H54 (cell line): ENCODE measurements around the gene SNHG17.
"Not testable (repeated sequence)": the region's sequence is repeated elsewhere in the genome, so short reads cannot be mapped to it uniquely, and the experiment has no call there.

Experiments used
- DNase-seq: peaks from one replicate; pipeline ENCODE4 v3.0.0; 2011; ENCODE audit warnings: low spot score, mixed read lengths; ENCODE audit not compliant: insufficient read length
- FAIRE-seq: peaks from 3 replicates; lab custom pipeline; 2011; peaks lifted over from hg19 to GRCh38; lab: Jason Lieb, UNC
- POLR2A ChIP-seq: IDR thresholded peaks from 2 replicates; pipeline ENCODE4 v1.6.1; 2011; ENCODE audit warnings: low read depth, mild to moderate bottlenecking, low read length

The SNHG17 gene

GRCh38 chr20:38434301-38434741 is 807 bp downstream of the SNHG17 start:
- DNase-seq: no peak
- TF ChIP-seq POLR2A: no peak
- no peak for FAIRE-seq

DNA sequence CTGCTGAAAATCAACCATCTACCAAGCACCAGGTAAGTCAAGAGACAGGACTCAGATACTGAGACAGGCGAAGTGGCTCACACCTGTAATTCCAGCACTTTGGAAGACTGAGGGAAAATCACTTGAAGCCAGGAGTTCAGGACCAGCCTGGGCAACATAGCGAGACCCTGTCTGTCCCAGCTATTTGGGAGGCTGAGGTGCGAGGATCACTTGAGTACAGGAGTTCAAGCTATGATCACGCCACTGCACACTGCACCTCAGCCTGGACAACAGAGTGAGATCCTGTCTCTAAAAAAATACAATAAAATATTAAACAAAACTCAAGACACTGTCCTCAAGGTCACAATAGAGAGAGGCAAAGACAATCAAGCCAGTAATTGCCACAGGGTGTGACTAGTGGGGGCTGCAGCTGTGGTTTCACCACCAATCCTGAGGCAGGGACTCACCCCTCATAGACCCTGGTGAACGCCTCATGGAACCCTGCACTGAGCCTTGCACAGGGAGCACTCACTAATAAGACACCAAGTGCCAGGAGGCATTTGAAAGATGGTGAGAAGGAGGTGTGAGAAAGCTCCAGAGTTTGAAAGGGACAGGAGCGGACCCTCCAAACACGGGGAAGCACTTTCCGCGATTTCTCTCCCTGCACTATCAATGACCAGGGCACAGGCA is 1.7 kb downstream of the SNHG17 start:
- FAIRE-seq (no peak), DNase-seq (no peak)
- TF ChIP-seq POLR2A: no peak

- FAIRE-seq, DNase-seq: not testable (repeated sequence)
These were observed 2.3 kb downstream of the SNHG17 start for GRCh38 chr20:38432870-38433269.

DNA sequence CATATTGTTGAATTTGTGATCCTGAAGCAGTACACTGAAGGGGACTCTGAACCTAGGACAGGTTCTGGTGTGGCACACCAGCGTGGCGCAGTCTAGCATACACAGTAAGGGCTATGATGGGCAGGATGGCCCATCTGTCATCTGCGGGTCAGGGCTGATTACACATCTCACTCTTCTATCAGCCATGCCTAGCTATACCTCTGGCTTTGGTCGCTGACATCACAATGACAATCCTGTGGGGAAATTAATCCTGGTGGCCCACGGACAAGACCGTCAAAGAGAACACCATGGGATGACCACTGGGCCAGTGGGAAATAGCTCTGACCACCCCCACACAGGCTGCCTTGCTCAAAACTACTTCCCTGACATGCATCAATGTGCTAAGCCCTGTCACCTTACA is 2.8 kb downstream of the SNHG17 start:
- no peak for FAIRE-seq
- no peak for DNase-seq
- no peak for TF ChIP-seq POLR2A

- DNase-seq (no peak), FAIRE-seq (no peak)
- no peak for TF ChIP-seq POLR2A
These were observed 4.3 kb downstream of the SNHG17 start for GRCh38 chr20:38430679-38431325.

- DNase-seq (no peak), FAIRE-seq (no peak)
- TF ChIP-seq POLR2A: no peak
These were observed 5.8 kb downstream of the SNHG17 start for GRCh38 chr20:38429301-38429700.

- no peak for TF ChIP-seq POLR2A
- no peak for DNase-seq
- no peak for FAIRE-seq
These were observed 6.3 kb downstream of the SNHG17 start for GRCh38 chr20:38428800-38429199.

GRCh38 chr20:38427655-38428023 is 7.5 kb downstream of the SNHG17 start:
- DNase-seq (no peak), FAIRE-seq (no peak)
- TF ChIP-seq POLR2A: no peak

DNA sequence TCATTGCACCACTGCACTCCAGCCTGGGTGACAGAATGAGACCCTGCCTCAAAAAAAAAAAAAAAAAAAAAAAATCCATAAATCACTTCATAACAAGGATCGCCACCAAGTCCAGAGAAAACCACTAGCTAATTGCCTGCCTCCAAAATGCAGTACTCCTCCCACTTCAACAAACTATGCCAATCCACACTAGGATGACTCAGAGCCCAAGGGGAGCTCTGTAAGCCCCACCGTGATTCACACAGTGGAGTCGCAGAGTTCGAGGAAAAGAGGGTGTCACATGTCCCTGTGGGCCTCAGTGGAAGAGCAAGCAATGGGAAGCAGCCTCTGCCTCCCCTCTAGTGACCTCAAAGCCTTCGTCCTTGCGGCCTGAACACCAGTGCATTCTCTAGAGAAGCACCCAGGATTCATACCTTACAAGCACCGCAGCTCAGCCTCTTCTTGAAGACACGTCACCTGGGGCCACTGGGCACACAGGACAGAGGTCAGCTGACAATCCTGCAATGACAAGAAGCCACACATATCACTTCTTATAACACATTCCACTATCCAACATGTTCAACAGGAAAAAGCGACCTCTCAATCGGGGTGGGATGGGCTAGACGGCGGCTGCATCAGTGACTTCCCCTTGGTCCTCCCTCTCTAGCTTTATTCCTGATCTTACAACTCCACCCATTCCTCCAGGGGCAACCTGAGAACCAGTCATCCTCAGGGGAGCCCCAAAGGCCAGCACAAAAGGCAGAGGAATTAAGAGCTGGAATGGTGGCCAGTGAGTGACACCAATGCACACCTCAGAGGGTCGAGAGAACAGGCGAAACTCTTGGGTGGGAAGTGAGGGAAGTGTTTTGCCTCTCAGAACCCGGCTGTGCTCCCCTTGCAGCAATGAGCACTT is 8.9 kb downstream of the SNHG17 start:
- peak; percentile 84 for DNase-seq

DNA sequence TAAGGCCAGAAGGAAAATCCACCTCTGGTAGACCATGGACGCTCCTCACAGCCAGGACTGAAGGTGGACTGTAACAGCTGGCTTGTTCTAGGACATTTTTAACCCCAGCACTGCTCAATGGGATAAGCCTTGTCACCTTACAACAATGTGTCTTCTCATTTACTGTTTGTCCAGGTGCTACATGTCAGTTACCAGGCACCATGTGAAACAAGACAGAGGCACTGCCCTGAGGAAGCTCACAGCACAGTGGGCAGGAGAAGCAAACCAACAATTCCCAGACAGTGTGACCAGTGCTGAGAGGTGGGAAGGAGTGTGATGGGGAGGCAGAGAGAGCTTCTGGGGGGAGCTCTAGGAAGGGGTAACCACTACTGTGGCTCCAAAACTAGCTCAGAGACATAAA is 10.7 kb downstream of the SNHG17 start:
- DNase-seq (no peak), FAIRE-seq (no peak)
- TF ChIP-seq POLR2A: no peak

More for the DNA sequence above, 8.9 kb downstream of the SNHG17 start:
- no peak for FAIRE-seq
- no peak for TF ChIP-seq POLR2A

DNA sequence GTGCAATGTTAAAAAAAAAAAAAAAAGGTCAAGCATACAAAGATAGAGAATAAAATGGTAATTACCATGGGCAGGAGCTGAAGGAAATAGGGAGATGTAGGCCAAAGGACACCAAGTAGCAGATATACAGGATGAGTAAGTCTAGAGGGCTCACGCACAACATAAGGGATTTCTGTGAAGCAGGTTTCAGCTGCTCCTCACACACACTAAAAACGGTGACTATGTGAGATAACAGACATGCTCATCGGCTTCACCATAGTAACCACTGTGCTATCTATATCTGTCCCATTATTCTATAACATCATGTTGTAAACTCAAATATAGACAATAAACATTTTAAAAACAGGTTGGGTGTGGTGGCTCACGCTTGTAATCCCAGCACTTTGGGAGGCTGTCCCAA is 11.6 kb downstream of the SNHG17 start:
- TF ChIP-seq POLR2A: no peak
- DNase-seq: no peak
- no peak for FAIRE-seq

GRCh38 chr20:38421915-38422314 is 13.2 kb downstream of the SNHG17 start:
- no peak for FAIRE-seq
- no peak for TF ChIP-seq POLR2A

DNA sequence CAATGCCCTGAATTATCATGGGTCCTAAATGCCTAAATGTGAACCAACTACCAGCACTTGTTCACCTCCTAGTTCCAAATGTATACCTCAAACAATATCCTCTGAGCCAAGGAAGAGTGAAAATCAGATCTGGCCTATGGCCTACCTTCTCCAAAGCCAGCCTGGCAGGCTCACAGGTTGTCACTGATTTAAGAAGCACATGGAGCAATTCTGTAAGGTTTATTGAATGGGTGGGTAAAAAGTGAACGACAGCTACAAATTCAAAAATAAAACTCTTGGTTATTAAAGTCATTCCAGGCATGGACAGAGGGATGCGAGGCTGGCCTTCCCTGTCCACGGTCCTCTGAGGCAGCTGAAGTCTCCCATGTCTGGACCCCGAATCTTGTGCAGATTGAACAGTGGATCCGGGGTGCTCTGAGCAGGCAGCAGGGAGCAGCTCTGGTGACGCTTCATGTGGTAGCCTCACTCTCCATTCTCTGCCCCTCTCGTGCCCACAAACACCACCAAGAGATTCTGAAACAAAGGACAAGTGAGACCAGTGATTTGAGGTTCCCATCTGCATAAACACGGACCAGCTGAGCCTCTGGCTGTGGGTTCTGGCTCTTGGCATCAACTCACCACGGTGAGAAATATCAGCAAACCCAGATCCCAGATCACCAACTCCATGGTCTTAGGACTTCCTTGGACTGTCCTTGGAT is 14.6 kb downstream of the SNHG17 start:
- DNase-seq (no peak), FAIRE-seq (no peak)
- no peak for TF ChIP-seq POLR2A

More at GRCh38 chr20:38421915-38422314, 13.2 kb downstream of the SNHG17 start:
- no peak for DNase-seq

- TF ChIP-seq POLR2A: no peak
- no peak for FAIRE-seq
- DNase-seq: no peak
These were observed 16.5 kb downstream of the SNHG17 start for GRCh38 chr20:38418509-38419204.
